ENCODE results near the gene DDX46. TPM values are rescaled to one million over a fixed set of nuclear protein-coding genes. Genes with fewer than 3 reads are reported as not detected.

DDX46 gene
- polyA plus RNA-seq, 2 of the 4 experiments (the other 2 are of a cell fraction): 104 TPM

DNA sequence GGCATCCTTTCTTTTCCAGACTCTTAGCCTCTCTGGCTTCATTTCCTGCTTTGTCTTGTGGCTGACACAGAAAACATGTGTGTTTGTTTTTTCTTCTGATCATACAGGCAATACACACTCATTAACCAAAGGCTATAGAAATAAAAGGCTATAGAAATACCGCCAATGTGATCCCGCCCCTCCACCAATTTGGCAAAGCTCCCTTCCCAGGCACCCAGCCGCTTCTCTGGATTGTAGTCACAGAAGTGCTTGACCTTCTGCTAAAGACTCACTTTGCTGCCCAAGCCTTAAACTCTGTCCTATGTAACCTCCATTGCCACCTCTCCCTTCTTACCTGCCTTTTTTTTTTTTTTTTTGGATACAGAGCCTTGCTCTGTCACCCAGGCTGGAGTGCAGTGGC lies 120.9 kb downstream of the DDX46 start:
- no peaks in the 10 kb centered on the region for H3K9me3 ChIP-seq
- no peak for DNase-seq (ENCODE audit: low read depth in 1 of 2, low spot score in 1 of 2)

More for the DNA sequence above, 120.9 kb downstream of the DDX46 start:
- no peak overlapping the region for H3K27ac ChIP-seq
- no peak for TF ChIP-seq HDAC2 (IDR thresholded peaks at IDR 0.05)
- H3K4me3 ChIP-seq: no peak overlapping the region
- FAIRE-seq (no peak), ATAC-seq (no peak)
- POLR2A ChIA-PET: no interaction called here
- 88% methylated on average over 3 of the region's 3 CpGs for WGBS (ENCODE audit: missing lambda C conversion rate)
- no peak overlapping the region for H3K4me2 ChIP-seq
- CTCF ChIA-PET: interaction anchor here (1.2 to 3.2 kb wide), 3 partner anchors 19 to 141 kb away, joined by 3 to 13 read pairs (median 3); partner anchors contain the start of genes CAMLG and PCBD2
- peaks cover 6% of the 10 kb centered on the region; the same call in 1 of the 3 replicates for H3K4me1 ChIP-seq

Small RNA genes within 50 kb of the gene (small RNA-seq; reads per million reads assigned to genes)
- 0 reads per million in 6 experiments for gene RNU6-757P

Other genes starting within 250 kb of the DDX46 start
- gene JADE2, start 233.1 kb upstream of the DDX46 start, polyA plus RNA-seq (2011; rRNA removed): 21.7 and 24.0 TPM in 2 replicates
- gene JADE2, start 233.1 kb upstream of the DDX46 start, polyA plus RNA-seq (2017; fragmentation: RNase III; extraction: RNeasy Plus Mini Kit Qiagen cat#74134 plus additional on column Dnase treatment): 23.7 to 27.1 TPM (median 27.0 TPM) in 3 replicates
- gene SAR1B, start 126.0 kb upstream of the DDX46 start, polyA plus RNA-seq (2011; rRNA removed): 63.2 and 105 TPM in 2 replicates
- gene SAR1B, start 126.0 kb upstream of the DDX46 start, polyA plus RNA-seq (2017; fragmentation: RNase III; extraction: RNeasy Plus Mini Kit Qiagen cat#74134 plus additional on column Dnase treatment): 51.1 to 59.8 TPM (median 57.2 TPM) in 3 replicates
- 23.6 and 23.7 TPM in 2 replicates for gene SEC24A, start 110.0 kb upstream of the DDX46 start, polyA plus RNA-seq (2011; rRNA removed)
- 10.4 to 11.6 TPM (median 10.9 TPM) in 3 replicates for gene SEC24A, start 110.0 kb upstream of the DDX46 start, polyA plus RNA-seq (2017; fragmentation: RNase III; extraction: RNeasy Plus Mini Kit Qiagen cat#74134 plus additional on column Dnase treatment)
- gene CAMLG, start 20.2 kb upstream of the DDX46 start, polyA plus RNA-seq (2011; rRNA removed): 18.0 and 26.2 TPM in 2 replicates
- 18.5 to 23.8 TPM (median 22.6 TPM) in 3 replicates for gene CAMLG, start 20.2 kb upstream of the DDX46 start, polyA plus RNA-seq (2017; fragmentation: RNase III; extraction: RNeasy Plus Mini Kit Qiagen cat#74134 plus additional on column Dnase treatment)
- 44.6 and 53.7 TPM in 2 replicates for gene C5orf24, start 87.2 kb downstream of the DDX46 start, polyA plus RNA-seq (2011; rRNA removed)
- 22.9 to 27.6 TPM (median 27.0 TPM) in 3 replicates for gene C5orf24, start 87.2 kb downstream of the DDX46 start, polyA plus RNA-seq (2017; fragmentation: RNase III; extraction: RNeasy Plus Mini Kit Qiagen cat#74134 plus additional on column Dnase treatment)
- gene TXNDC15, start 115.6 kb downstream of the DDX46 start, polyA plus RNA-seq (2011; rRNA removed): 61.0 and 85.2 TPM in 2 replicates
- 71.1 to 81.0 TPM (median 76.7 TPM) in 3 replicates for gene TXNDC15, start 115.6 kb downstream of the DDX46 start, polyA plus RNA-seq (2017; fragmentation: RNase III; extraction: RNeasy Plus Mini Kit Qiagen cat#74134 plus additional on column Dnase treatment)
- gene PCBD2, start 146.4 kb downstream of the DDX46 start, polyA plus RNA-seq (2011; rRNA removed): 13.3 and 13.6 TPM in 2 replicates
- 9.5 to 10.9 TPM (median 10.2 TPM) in 3 replicates for gene PCBD2, start 146.4 kb downstream of the DDX46 start, polyA plus RNA-seq (2017; fragmentation: RNase III; extraction: RNeasy Plus Mini Kit Qiagen cat#74134 plus additional on column Dnase treatment)
- 0.74 and 1.2 TPM in 2 replicates for gene CATSPER3, start 209.1 kb downstream of the DDX46 start, polyA plus RNA-seq (2011; rRNA removed)
- 0.22 to 0.62 TPM (median 0.41 TPM) in 3 replicates for gene CATSPER3, start 209.1 kb downstream of the DDX46 start, polyA plus RNA-seq (2017; fragmentation: RNase III; extraction: RNeasy Plus Mini Kit Qiagen cat#74134 plus additional on column Dnase treatment)